ENCODE measurements around the gene GP1BA. TPM values are rescaled to one million over a fixed set of nuclear protein-coding genes. Genes with fewer than 3 reads are reported as not detected.
A peak's percentile ranks its signal among the peaks of the same experiment; 100 is the strongest.

GP1BA gene
- total and polyA plus RNA-seq, 10 of the 15 experiments (the other 5 are each of a cell fraction or from before 2014, with no cell fraction given) = 0.04 to 0.67 (median 0.28) TPM; not detected in 1

GRCh38 chr17:4940555-4941318, 8.7 kb downstream of the GP1BA start (continued):
- TF ChIP-seq ZBTB4 (CRISPR knock-in tag; IDR thresholded peaks at IDR 0.05) (no peak), KDM1A (IDR thresholded peaks at IDR 0.05; ENCODE audit: borderline replicate concordance) (no peak), IKZF2 (IDR thresholded peaks at IDR 0.05) (peak; percentile 36 to 98; a peak in 2 of 4 replicates), JUND (IDR thresholded peaks at IDR 0.05; ENCODE audit: low read depth, low read length) (no peak), USF1 (IDR thresholded peaks at IDR 0.05; ENCODE audit: borderline replicate concordance, extremely low read length, insufficient read depth, low read depth, low read length) (no peak), LARP7 (IDR thresholded peaks at IDR 0.05) (peak; percentile 38; the same call in 1 of the 2 replicates), PAX5 (IDR thresholded peaks at IDR 0.05; ENCODE audit: borderline replicate concordance, low read depth, low read length) (no peak), ZNF274 (IDR thresholded peaks at IDR 0.05; ENCODE audit: insufficient read depth, insufficient read length) (no peak), EED (IDR thresholded peaks at IDR 0.05; ENCODE audit: low read depth) (peak; percentile 87; the same call in 1 of the 2 replicates), CHD4 (IDR thresholded peaks at IDR 0.05) (no peak), POU2F2 (IDR thresholded peaks at IDR 0.05; ENCODE audit: borderline replicate concordance, low read depth, low read length) (peak; percentile 58; the same call in 2 of the 3 replicates), TCF12 (IDR thresholded peaks at IDR 0.05; ENCODE audit: low read depth, low read length) (no peak), NBN (IDR thresholded peaks at IDR 0.05) (peak; percentile 5; the same call in 1 of the 2 replicates), E4F1 (IDR thresholded peaks at IDR 0.05; ENCODE audit: borderline replicate concordance, partially characterized antibody) (no peak), RELB (IDR thresholded peaks at IDR 0.05; ENCODE audit: low read depth) (0 out of 2 replicates have a peak, but pooled peaks have one; percentile 16), SMAD1 (IDR thresholded peaks at IDR 0.05; ENCODE audit: low read depth, partially characterized antibody) (no peak), YY1 (IDR thresholded peaks at IDR 0.05; ENCODE audit: low read depth, low read length) (peak; percentile 51; the same call in 1 of the 2 replicates), ZBED1 (IDR thresholded peaks at IDR 0.05; ENCODE audit: borderline replicate concordance) (no peak), KAT2A (conservative IDR thresholded peaks at IDR 0.05; ENCODE audit: control insufficient read depth, low read depth, low read length) (no peak), ZNF217 (IDR thresholded peaks at IDR 0.05) (no peak)
